GM19463 (cell line): ENCODE data around the gene OOSP4A.

ENCODE experiments used
- ATAC-seq: cut with Tn5 transposase; IDR thresholded peaks from one replicate; pipeline ENCODE4 v1.9.1; 2021; ENCODE audit warnings: mild to moderate bottlenecking, moderate library complexity; ENCODE audit not compliant: unreplicated experiment

The OOSP4A gene

GRCh38 chr11:59963733-59964132 is at the start of gene OOSP4A:
TSS of gene OOSP4A (plus strand) at chr11:59964033. CDS start at chr11:59964033, 0 bp downstream.
- ATAC-seq = no peak

GRCh38 chr11:59918480-59918879 is 45.4 kb upstream of the OOSP4A start:
- no peak for ATAC-seq

- ATAC-seq = no peak
Observed at GRCh38 chr11:59918987-59919589, 44.7 kb upstream of the OOSP4A start.

- no peak for ATAC-seq
Observed at GRCh38 chr11:59923813-59924212, 40.0 kb upstream of the OOSP4A start.

GRCh38 chr11:59931688-59932087 is 32.1 kb upstream of the OOSP4A start:
- no peak for ATAC-seq

GRCh38 chr11:59938132-59938531 is 25.7 kb upstream of the OOSP4A start, which contains the start of gene OOSP1:
TSS of gene OOSP1 (plus strand) at chr11:59938432. CDS start at chr11:59938455, 23 bp downstream.
- ATAC-seq = no peak

GRCh38 chr11:59938718-59939117 is 25.1 kb upstream of the OOSP4A start:
- ATAC-seq = no peak

GRCh38 chr11:59939482-59939881 is 24.4 kb upstream of the OOSP4A start:
- no peak for ATAC-seq

- ATAC-seq = no peak
Observed at GRCh38 chr11:59941091-59941490, 22.7 kb upstream of the OOSP4A start.

- ATAC-seq = no peak
Observed at GRCh38 chr11:59943997-59944714, 19.7 kb upstream of the OOSP4A start.

GRCh38 chr11:59944720-59945119 is 19.1 kb upstream of the OOSP4A start:
- no peak for ATAC-seq

- ATAC-seq = no peak
Observed at GRCh38 chr11:59953463-59954218, 10.2 kb upstream of the OOSP4A start.

- ATAC-seq = no peak
Observed at GRCh38 chr11:59954219-59954847, 9.5 kb upstream of the OOSP4A start.

GRCh38 chr11:59957094-59957493 is 6.7 kb upstream of the OOSP4A start:
- ATAC-seq = no peak

GRCh38 chr11:59960502-59961381 is 3.1 kb upstream of the OOSP4A start:
- ATAC-seq = no peak

GRCh38 chr11:59962107-59962482 is 1.7 kb upstream of the OOSP4A start:
- ATAC-seq = no peak

- no peak for ATAC-seq
Observed at GRCh38 chr11:59965424-59965823, 1.6 kb downstream of the OOSP4A start.

- no peak for ATAC-seq
Observed at GRCh38 chr11:59966201-59966600, 2.4 kb downstream of the OOSP4A start.

GRCh38 chr11:59967677-59968394 is 4.0 kb downstream of the OOSP4A start:
- no peak for ATAC-seq

GRCh38 chr11:59968395-59968783 is 4.6 kb downstream of the OOSP4A start:
- ATAC-seq = no peak
